ENCODE measurements around the gene SYN1. TPM values are rescaled to one million over a fixed set of nuclear protein-coding genes. Genes with fewer than 3 reads are reported as not detected.

SYN1 gene
- total RNA-seq, 1 donor from 2014 or later = 1.9 TPM

DNA sequence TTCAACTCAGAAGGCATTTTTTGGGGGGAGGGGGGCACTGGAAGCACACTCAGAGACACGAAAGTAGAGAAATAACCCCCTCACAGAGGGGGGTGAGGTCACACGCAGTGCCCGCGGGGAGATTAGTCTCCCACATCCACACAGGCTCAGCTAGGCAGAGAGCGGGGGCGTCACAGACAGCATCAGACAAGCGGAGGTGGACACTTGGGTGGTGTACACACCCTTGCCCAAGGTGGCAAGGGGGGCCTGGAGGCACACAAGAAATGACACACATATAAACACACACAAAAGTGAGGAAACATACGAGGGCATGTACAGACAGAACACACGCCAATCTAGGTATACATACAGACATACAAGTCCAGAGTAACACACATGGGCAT lies 637 bp upstream of the SYN1 start:
- TF ChIP-seq, protein P1, sequence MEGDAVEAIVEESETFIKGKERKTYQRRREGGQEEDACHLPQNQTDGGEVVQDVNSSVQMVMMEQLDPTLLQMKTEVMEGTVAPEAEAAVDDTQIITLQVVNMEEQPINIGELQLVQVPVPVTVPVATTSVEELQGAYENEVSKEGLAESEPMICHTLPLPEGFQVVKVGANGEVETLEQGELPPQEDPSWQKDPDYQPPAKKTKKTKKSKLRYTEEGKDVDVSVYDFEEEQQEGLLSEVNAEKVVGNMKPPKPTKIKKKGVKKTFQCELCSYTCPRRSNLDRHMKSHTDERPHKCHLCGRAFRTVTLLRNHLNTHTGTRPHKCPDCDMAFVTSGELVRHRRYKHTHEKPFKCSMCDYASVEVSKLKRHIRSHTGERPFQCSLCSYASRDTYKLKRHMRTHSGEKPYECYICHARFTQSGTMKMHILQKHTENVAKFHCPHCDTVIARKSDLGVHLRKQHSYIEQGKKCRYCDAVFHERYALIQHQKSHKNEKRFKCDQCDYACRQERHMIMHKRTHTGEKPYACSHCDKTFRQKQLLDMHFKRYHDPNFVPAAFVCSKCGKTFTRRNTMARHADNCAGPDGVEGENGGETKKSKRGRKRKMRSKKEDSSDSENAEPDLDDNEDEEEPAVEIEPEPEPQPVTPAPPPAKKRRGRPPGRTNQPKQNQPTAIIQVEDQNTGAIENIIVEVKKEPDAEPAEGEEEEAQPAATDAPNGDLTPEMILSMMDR (IDR thresholded peaks at IDR 0.05) = no peak
- no peaks in the 10 kb centered on the region for H3K36me3 Mint-ChIP-seq (ENCODE audit: unreplicated experiment)
- H3K9me3 Mint-ChIP-seq (ENCODE audit: unreplicated experiment) = peaks cover 4% of the 10 kb centered on the region
- DNase-seq (ENCODE audit: extremely low spot score, unreplicated experiment) = no peak
- no peak overlapping the region for H3K27ac Mint-ChIP-seq (ENCODE audit: unreplicated experiment)
- no peak overlapping the region for H3K4me3 Mint-ChIP-seq (ENCODE audit: unreplicated experiment)
- peaks cover 3% of the 10 kb centered on the region for H3K4me1 Mint-ChIP-seq (ENCODE audit: unreplicated experiment)
- peaks cover 20% of the 10 kb centered on the region for H3K27me3 Mint-ChIP-seq (ENCODE audit: unreplicated experiment)

DNA sequence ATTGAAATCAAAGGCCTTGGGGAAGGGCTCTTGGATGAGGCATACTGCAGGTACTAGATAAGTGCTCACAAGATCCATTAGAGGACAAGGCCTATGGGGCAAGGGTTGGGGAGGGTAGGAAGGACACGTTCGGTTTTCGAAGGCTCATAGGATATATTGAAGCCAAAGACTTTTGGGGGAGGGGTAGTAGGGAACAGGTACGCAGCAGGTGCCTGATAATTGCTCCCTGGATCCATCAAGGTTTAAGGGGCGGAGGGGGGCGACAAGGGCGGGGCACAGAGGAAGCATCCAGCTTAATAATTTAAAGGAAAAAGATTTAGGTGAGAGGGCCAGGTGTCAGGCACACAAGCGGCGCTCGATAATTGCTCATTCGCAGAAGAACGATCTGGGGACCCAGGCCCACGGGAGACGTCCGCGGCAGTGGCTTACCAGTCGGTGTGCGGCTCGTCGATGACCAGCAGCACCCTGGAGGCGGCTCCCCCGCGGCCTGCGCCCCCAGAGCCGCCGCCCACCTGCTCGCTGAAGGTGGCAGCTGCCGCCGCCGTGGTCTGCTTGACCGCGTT lies 653 bp downstream of the SYN1 start:
- TF ChIP-seq, protein P1 (IDR thresholded peaks at IDR 0.05) = no peak
- H3K36me3 Mint-ChIP-seq (ENCODE audit: unreplicated experiment) = no peaks in the 10 kb centered on the region
- H3K27me3 Mint-ChIP-seq (ENCODE audit: unreplicated experiment) = peaks cover 20% of the 10 kb centered on the region
- no peak overlapping the region for H3K27ac Mint-ChIP-seq (ENCODE audit: unreplicated experiment)
- peak overlapping the region; percentile 63 for H3K4me3 Mint-ChIP-seq (ENCODE audit: unreplicated experiment)
- peaks cover 2% of the 10 kb centered on the region for H3K4me1 Mint-ChIP-seq (ENCODE audit: unreplicated experiment)
- DNase-seq (ENCODE audit: extremely low spot score, unreplicated experiment) = no peak
- H3K9me3 Mint-ChIP-seq (ENCODE audit: unreplicated experiment) = no peaks in the 10 kb centered on the region

DNA sequence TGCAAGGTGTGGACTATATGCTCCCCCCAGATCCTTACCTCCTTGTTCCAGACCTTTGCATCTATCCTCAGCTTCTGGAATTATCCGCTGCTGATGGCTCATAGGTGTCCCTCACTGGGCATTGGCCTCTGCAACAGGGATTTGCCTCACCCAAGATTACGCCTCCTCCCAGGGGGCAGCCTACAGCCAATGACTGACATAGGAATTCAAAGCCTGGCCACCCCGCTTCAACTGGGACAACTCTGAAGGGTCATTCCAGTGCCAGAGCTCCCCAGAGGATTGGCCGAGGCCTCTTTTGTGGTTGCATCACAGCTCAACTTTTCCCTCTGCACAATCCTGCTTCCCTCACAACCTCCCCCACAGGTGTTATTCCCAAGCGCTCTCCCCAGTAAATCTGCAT lies 5.0 kb downstream of the SYN1 start:
- peaks cover 20% of the 10 kb centered on the region for H3K27me3 Mint-ChIP-seq (ENCODE audit: unreplicated experiment)
- no peak overlapping the region for H3K4me3 Mint-ChIP-seq (ENCODE audit: unreplicated experiment)
- H3K36me3 Mint-ChIP-seq (ENCODE audit: unreplicated experiment) = no peaks in the 10 kb centered on the region
- no peak for DNase-seq (ENCODE audit: extremely low spot score, unreplicated experiment)
- no peaks in the 10 kb centered on the region for H3K4me1 Mint-ChIP-seq (ENCODE audit: unreplicated experiment)
- no peak overlapping the region for H3K27ac Mint-ChIP-seq (ENCODE audit: unreplicated experiment)
- TF ChIP-seq, protein P1 (IDR thresholded peaks at IDR 0.05) = no peak
- H3K9me3 Mint-ChIP-seq (ENCODE audit: unreplicated experiment) = no peaks in the 10 kb centered on the region

- Mint-ChIP-seq H3K4me3 (ENCODE audit: unreplicated experiment) (no peak overlapping the region), H3K27ac (ENCODE audit: unreplicated experiment) (no peak overlapping the region), H3K9me3 (ENCODE audit: unreplicated experiment) (no peaks in the 10 kb centered on the region), H3K4me1 (ENCODE audit: unreplicated experiment) (peaks cover 2% of the 10 kb centered on the region), H3K36me3 (ENCODE audit: unreplicated experiment) (no peaks in the 10 kb centered on the region), H3K27me3 (ENCODE audit: unreplicated experiment) (peaks cover 13% of the 10 kb centered on the region)
- TF ChIP-seq, protein P1 (IDR thresholded peaks at IDR 0.05) = no peak
- DNase-seq (ENCODE audit: extremely low spot score, unreplicated experiment) = no peak
These were observed 6.6 kb downstream of the SYN1 start for GRCh38 chrX:47613082-47613481.

GRCh38 chrX:47612418-47612817 lies 7.2 kb downstream of the SYN1 start:
- no peaks in the 10 kb centered on the region for H3K36me3 Mint-ChIP-seq (ENCODE audit: unreplicated experiment)
- H3K9me3 Mint-ChIP-seq (ENCODE audit: unreplicated experiment) = no peaks in the 10 kb centered on the region
- H3K27ac Mint-ChIP-seq (ENCODE audit: unreplicated experiment) = no peak overlapping the region
- H3K4me3 Mint-ChIP-seq (ENCODE audit: unreplicated experiment) = no peak overlapping the region
- H3K27me3 Mint-ChIP-seq (ENCODE audit: unreplicated experiment) = peaks cover 12% of the 10 kb centered on the region
- TF ChIP-seq, protein P1 (IDR thresholded peaks at IDR 0.05) = no peak
- H3K4me1 Mint-ChIP-seq (ENCODE audit: unreplicated experiment) = peaks cover 2% of the 10 kb centered on the region
- DNase-seq (ENCODE audit: extremely low spot score, unreplicated experiment) = no peak

Data from osteocyte (in vitro differentiated cells).